KOPT-K1 (cell line): Measurements from ENCODE around the gene CAB39L.

ENCODE experiments used
- H3K27ac ChIP-seq: fragments of 200-600 bp; sonication (generic); 2 replicates; pipeline ENCODE4 v1.5.1; 2016; ENCODE audit warnings: antibody characterized with exemption, mild to moderate bottlenecking, low read depth, low read length; ENCODE audit not compliant: poor library complexity, severe bottlenecking
- H3K36me3 ChIP-seq: fragments of 200-600 bp; sonication (generic); 2 replicates; pipeline ENCODE4 v1.5.1; 2017; ENCODE audit warnings: antibody characterized with exemption, mild to moderate bottlenecking, low read length, moderate library complexity; ENCODE audit not compliant: insufficient read depth
- H3K9me3 ChIP-seq: fragments of 200-600 bp; sonication (generic); 2 replicates; pipeline ENCODE4 v1.5.1; 2017; ENCODE audit warnings: antibody characterized with exemption, low read length, mild to moderate bottlenecking; ENCODE audit not compliant: insufficient read depth, poor library complexity, severe bottlenecking

Gene CAB39L

GRCh38 chr13:49424011-49424560 lies 19.8 kb downstream of the CAB39L start:
- H3K9me3 ChIP-seq = no peaks in the 10 kb centered on the region
- H3K27ac ChIP-seq = no peak overlapping the region
- H3K36me3 ChIP-seq = no peaks in the 10 kb centered on the region

- Histone ChIP-seq H3K9me3 (no peaks in the 10 kb centered on the region), H3K36me3 (no peaks in the 10 kb centered on the region)
Measured at GRCh38 chr13:49421391-49421790, 22.5 kb downstream of the CAB39L start.

GRCh38 chr13:49419276-49419675 lies 24.6 kb downstream of the CAB39L start:
- Histone ChIP-seq H3K36me3 (no peaks in the 10 kb centered on the region), H3K9me3 (no peaks in the 10 kb centered on the region), H3K27ac (no peak overlapping the region)

More at GRCh38 chr13:49421391-49421790, 22.5 kb downstream of the CAB39L start:
- H3K27ac ChIP-seq = no peak overlapping the region

GRCh38 chr13:49418206-49418605 lies 25.7 kb downstream of the CAB39L start:
- H3K27ac ChIP-seq = no peak overlapping the region

GRCh38 chr13:49417161-49417560 lies 26.7 kb downstream of the CAB39L start:
- no peaks in the 10 kb centered on the region for H3K9me3 ChIP-seq
- H3K27ac ChIP-seq = no peak overlapping the region
- no peaks in the 10 kb centered on the region for H3K36me3 ChIP-seq

More at GRCh38 chr13:49418206-49418605, 25.7 kb downstream of the CAB39L start:
- Histone ChIP-seq H3K36me3 (no peaks in the 10 kb centered on the region), H3K9me3 (no peaks in the 10 kb centered on the region)

- Histone ChIP-seq H3K9me3 (no peaks in the 10 kb centered on the region), H3K36me3 (no peaks in the 10 kb centered on the region)
Measured at GRCh38 chr13:49412749-49413148, 31.1 kb downstream of the CAB39L start.

GRCh38 chr13:49411353-49411752 lies 32.5 kb downstream of the CAB39L start:
- no peak overlapping the region for H3K27ac ChIP-seq

More at GRCh38 chr13:49412749-49413148, 31.1 kb downstream of the CAB39L start:
- no peak overlapping the region for H3K27ac ChIP-seq

GRCh38 chr13:49410477-49410876 lies 33.4 kb downstream of the CAB39L start:
- Histone ChIP-seq H3K27ac (no peak overlapping the region), H3K9me3 (peaks cover 3% of the 10 kb centered on the region), H3K36me3 (no peaks in the 10 kb centered on the region)

More at GRCh38 chr13:49411353-49411752, 32.5 kb downstream of the CAB39L start:
- Histone ChIP-seq H3K36me3 (no peaks in the 10 kb centered on the region), H3K9me3 (no peaks in the 10 kb centered on the region)

- Histone ChIP-seq H3K27ac (no peak overlapping the region), H3K9me3 (peaks cover 8% of the 10 kb centered on the region), H3K36me3 (no peaks in the 10 kb centered on the region)
Measured at GRCh38 chr13:49410006-49410405, 33.9 kb downstream of the CAB39L start.

- Histone ChIP-seq H3K27ac (no peak overlapping the region), H3K36me3 (no peaks in the 10 kb centered on the region), H3K9me3 (peaks cover 15% of the 10 kb centered on the region)
Measured at GRCh38 chr13:49409008-49409407, 34.9 kb downstream of the CAB39L start.

- Histone ChIP-seq H3K9me3 (peaks cover 15% of the 10 kb centered on the region), H3K27ac (no peak overlapping the region), H3K36me3 (no peaks in the 10 kb centered on the region)
Measured at GRCh38 chr13:49407936-49408335, 35.9 kb downstream of the CAB39L start.

GRCh38 chr13:49407068-49407467 lies 36.8 kb downstream of the CAB39L start:
- Histone ChIP-seq H3K36me3 (no peaks in the 10 kb centered on the region), H3K9me3 (peaks cover 15% of the 10 kb centered on the region), H3K27ac (no peak overlapping the region)

GRCh38 chr13:49404703-49405020 lies 39.2 kb downstream of the CAB39L start:
- Histone ChIP-seq H3K27ac (no peak overlapping the region), H3K9me3 (peaks cover 15% of the 10 kb centered on the region), H3K36me3 (no peaks in the 10 kb centered on the region)

- Histone ChIP-seq H3K27ac (no peak overlapping the region), H3K9me3 (peaks cover 15% of the 10 kb centered on the region), H3K36me3 (no peaks in the 10 kb centered on the region)
Measured at GRCh38 chr13:49403996-49404702, 39.7 kb downstream of the CAB39L start.

- peaks cover 15% of the 10 kb centered on the region for H3K9me3 ChIP-seq
- no peak overlapping the region for H3K27ac ChIP-seq
- H3K36me3 ChIP-seq = no peaks in the 10 kb centered on the region
Measured at GRCh38 chr13:49400755-49401659, 42.9 kb downstream of the CAB39L start.
